ENCODE data around the gene BCKDHA.

The BCKDHA gene

GRCh38 chr19:41452584-41453275 lies 55.1 kb downstream of the BCKDHA start:
- DNase-seq = no peak

- DNase-seq = no peak
Observed at GRCh38 chr19:41455936-41456335, 58.3 kb downstream of the BCKDHA start.

- DNase-seq = no peak
Observed at GRCh38 chr19:41456342-41456918, 58.8 kb downstream of the BCKDHA start.

GRCh38 chr19:41457241-41457640 lies 59.6 kb downstream of the BCKDHA start:
- DNase-seq = peak in 1 of 5 donors; percentile 79

GRCh38 chr19:41462497-41462896 lies 64.9 kb downstream of the BCKDHA start:
- no peak for DNase-seq

GRCh38 chr19:41463257-41464256 lies 65.9 kb downstream of the BCKDHA start:
- peak in 1 of 5 donors; percentile 10 for DNase-seq
